Thymus (tissue), 11 donors: ENCODE results near the gene NOS1AP. TPM values are rescaled to one million over a fixed set of nuclear protein-coding genes. Genes with fewer than 3 reads are reported as not detected.

Source experiments
- DNase-seq, 9 donors: peaks; one replicate each; pipeline ENCODE4 v3.0.0-alpha.2; 2013; ENCODE audit warnings: low spot score in 9 of 9, low read depth in 6 of 9, missing footprints in 1 of 9
- H3K27ac ChIP-seq, 2 donors: one replicate each; pipeline ENCODE4 v1.5.1; 2013; ENCODE audit warnings: control low read depth in 1 of 2, low read depth in 1 of 2, low read length in 1 of 2, mild to moderate bottlenecking in 1 of 2, moderate library complexity in 1 of 2
- H3K27me3 ChIP-seq, 2 donors: one replicate each; pipeline ENCODE4 v1.5.1; 2013; ENCODE audit warnings: low read length in 1 of 2; ENCODE audit not compliant: control insufficient read depth in 2 of 2, insufficient read depth in 1 of 2
- H3K36me3 ChIP-seq, 2 donors: one replicate each; pipeline ENCODE4 v1.5.1; 2013; ENCODE audit warnings: low read length in 1 of 2, mild to moderate bottlenecking in 1 of 2, moderate library complexity in 1 of 2; ENCODE audit not compliant: control insufficient read depth in 2 of 2, insufficient read depth in 2 of 2
- H3K4me1 ChIP-seq, 2 donors: one replicate each; pipeline ENCODE4 v1.5.1; 2013; ENCODE audit warnings: low read length in 2 of 2; ENCODE audit not compliant: control insufficient read depth in 2 of 2, insufficient read depth in 2 of 2
- H3K4me3 ChIP-seq, 2 donors: one replicate each; pipeline ENCODE4 v1.5.1; 2013; ENCODE audit warnings: low read length in 2 of 2, control low read depth in 1 of 2, mild to moderate bottlenecking in 1 of 2
- H3K9me3 ChIP-seq, 2 donors: one replicate each; pipeline ENCODE4 v1.5.1; 2013; ENCODE audit warnings: low read length in 1 of 2, mild to moderate bottlenecking in 1 of 2; ENCODE audit not compliant: control insufficient read depth in 2 of 2, insufficient read depth in 1 of 2
- WGBS: extraction: QIAGEN DNeasy Blood & Tissue Kit; methylation state at CpG from one replicate; pipeline ENCODE4 v1.1.7; 2013; 5-methylcytosine and 5-hydroxymethylcytosine counted together
- polyA plus RNA-seq: library from polyadenylated mRNA; stranded (reverse); fragments of 200-250 nt; gene quantifications from one replicate; pipeline ENCODE4 v1.2.3, GENCODE V29; 2013
- total RNA-seq: library from RNA; stranded (reverse); fragments of 120-200 nt; gene quantifications from one replicate; pipeline ENCODE4 v1.2.4, GENCODE V29; 2013
- donor health status: healthy.

The NOS1AP gene
- total and polyA plus RNA-seq, 2 donors: 0.05 to 0.30 TPM

- Histone ChIP-seq H3K9me3 (no peaks in the 10 kb centered on the region), H3K27me3 (no peaks in the 10 kb centered on the region), H3K36me3 (no peaks in the 10 kb centered on the region), H3K4me1 (no peaks in the 10 kb centered on the region), H3K4me3 (no peak overlapping the region), H3K27ac (no peak overlapping the region)
- no peak for DNase-seq
- WGBS: 96% methylated on average over 36 of the region's 36 CpGs
Observed at GRCh38 chr1:162367073-162367472, 297.6 kb downstream of the NOS1AP start.

- H3K27me3 ChIP-seq: no peaks in the 10 kb centered on the region
- H3K36me3 ChIP-seq: no peaks in the 10 kb centered on the region
- no peak overlapping the region for H3K4me3 ChIP-seq
- no peak for DNase-seq
- H3K27ac ChIP-seq: no peak overlapping the region
- WGBS: 98% methylated on average over 10 of the region's 10 CpGs
- no peaks in the 10 kb centered on the region for H3K9me3 ChIP-seq
- H3K4me1 ChIP-seq: peaks cover 0 to 3% of the 10 kb centered on the region in 2 donors
Observed at GRCh38 chr1:162367772-162368171, 298.3 kb downstream of the NOS1AP start.

GRCh38 chr1:162368451-162368850 lies 299.0 kb downstream of the NOS1AP start:
- Histone ChIP-seq H3K4me1 (peaks cover 0 to 3% of the 10 kb centered on the region in 2 donors), H3K36me3 (no peaks in the 10 kb centered on the region), H3K27ac (no peak overlapping the region), H3K4me3 (no peak overlapping the region), H3K27me3 (no peaks in the 10 kb centered on the region), H3K9me3 (no peaks in the 10 kb centered on the region)
- no peak for DNase-seq
- WGBS: 74% methylated on average over 4 of the region's 4 CpGs

GRCh38 chr1:162369571-162369970 lies 300.1 kb downstream of the NOS1AP start:
- H3K36me3 ChIP-seq: no peaks in the 10 kb centered on the region
- no peaks in the 10 kb centered on the region for H3K9me3 ChIP-seq
- no peak overlapping the region for H3K4me3 ChIP-seq
- peaks cover 0 to 3% of the 10 kb centered on the region in 2 donors for H3K4me1 ChIP-seq
- no peaks in the 10 kb centered on the region for H3K27me3 ChIP-seq
- no peak overlapping the region for H3K27ac ChIP-seq
- 92% methylated on average over 7 of the region's 7 CpGs for WGBS
- DNase-seq: no peak

- DNase-seq: no peak
- H3K9me3 ChIP-seq: no peaks in the 10 kb centered on the region
- H3K27ac ChIP-seq: no peak overlapping the region
- no peaks in the 10 kb centered on the region for H3K27me3 ChIP-seq
- no peak overlapping the region for H3K4me3 ChIP-seq
- no peaks in the 10 kb centered on the region for H3K36me3 ChIP-seq
- peaks cover 0 to 3% of the 10 kb centered on the region in 2 donors for H3K4me1 ChIP-seq
- 98% methylated on average over 1 of the region's 1 CpG for WGBS
Observed at GRCh38 chr1:162370161-162370560, 300.7 kb downstream of the NOS1AP start.

- Histone ChIP-seq H3K4me3 (no peak overlapping the region), H3K27me3 (no peaks in the 10 kb centered on the region), H3K36me3 (no peaks in the 10 kb centered on the region), H3K27ac (no peak overlapping the region), H3K4me1 (peaks cover 0 to 3% of the 10 kb centered on the region in 2 donors), H3K9me3 (no peaks in the 10 kb centered on the region)
- no peak for DNase-seq
- WGBS: 97% methylated on average over 3 of the region's 3 CpGs
Observed at GRCh38 chr1:162370721-162371120, 301.2 kb downstream of the NOS1AP start.

- no peak overlapping the region for H3K27ac ChIP-seq
- H3K4me3 ChIP-seq: no peak overlapping the region
- 97% methylated on average over 6 of the region's 6 CpGs for WGBS
Observed at GRCh38 chr1:162371611-162372010, 302.1 kb downstream of the NOS1AP start.

GRCh38 chr1:162372159-162373071 lies 302.9 kb downstream of the NOS1AP start:
- H3K4me3 ChIP-seq: no peak overlapping the region
- 16% methylated on average over 13 of the region's 13 CpGs for WGBS
- DNase-seq: no peak
- H3K36me3 ChIP-seq: no peaks in the 10 kb centered on the region
- H3K9me3 ChIP-seq: no peaks in the 10 kb centered on the region
- H3K4me1 ChIP-seq: peaks cover 0 to 3% of the 10 kb centered on the region in 2 donors
- no peaks in the 10 kb centered on the region for H3K27me3 ChIP-seq
- H3K27ac ChIP-seq: no peak overlapping the region

More at GRCh38 chr1:162371611-162372010, 302.1 kb downstream of the NOS1AP start:
- Histone ChIP-seq H3K36me3 (no peaks in the 10 kb centered on the region), H3K9me3 (no peaks in the 10 kb centered on the region), H3K4me1 (peaks cover 0 to 3% of the 10 kb centered on the region in 2 donors), H3K27me3 (no peaks in the 10 kb centered on the region)
- DNase-seq: no peak

GRCh38 chr1:162373072-162373427 lies 303.6 kb downstream of the NOS1AP start:
- peaks cover 0 to 3% of the 10 kb centered on the region in 2 donors for H3K4me1 ChIP-seq
- no peak overlapping the region for H3K27ac ChIP-seq
- no peaks in the 10 kb centered on the region for H3K36me3 ChIP-seq
- DNase-seq: no peak
- H3K4me3 ChIP-seq: no peak overlapping the region
- H3K27me3 ChIP-seq: no peaks in the 10 kb centered on the region
- 93% methylated on average over 1 of the region's 1 CpG for WGBS
- no peaks in the 10 kb centered on the region for H3K9me3 ChIP-seq
